T-cell (primary cell): ENCODE results near the gene CCDC149. TPM values are rescaled to one million over a fixed set of nuclear protein-coding genes. Genes with fewer than 3 reads are reported as not detected.

Source experiments
- ATAC-seq, 4 experiments: fragments of 200-7000 bp in 3 of 4; fragments of 150-1000 bp in 1 of 4; cut with Tn5 transposase; replicated peaks in 1 of 4; 1 replicate in 3 of 4; 2 replicates in 1 of 4; pipeline ENCODE4 v1.10.0; 2021; ENCODE audit warnings: moderate library complexity in 3 of 4, mild to moderate bottlenecking in 2 of 4, moderate number of reproducible peaks in 1 of 4
- CTCF ChIA-PET, 2 donors: fragments of 300-600 bp; sonication (Branson Sonifier 250); formaldehyde crosslinking; loops; one replicate each; lab custom pipeline; 2022; ENCODE audit warnings: antibody characterized with exemption in 2 of 2; lab: Charles Lee
- POLR2A ChIA-PET, 2 donors: fragments of 300-600 bp; sonication (Branson Sonifier 250); formaldehyde crosslinking; loops; one replicate each; lab custom pipeline; 2022; ENCODE audit warnings: antibody characterized with exemption in 2 of 2; lab: Charles Lee
- DNase-seq, 35 experiments: peaks; one replicate each; pipeline versions ENCODE4 v3.0.0 to v3.0.0-alpha.2; 2013 to 2023
- H3K27ac ChIP-seq: one replicate; pipeline ENCODE4 v1.5.1; 2013; ENCODE audit warnings: low read length
- H3K27me3 ChIP-seq, 2 experiments: replicated peaks in 1 of 2; 1 replicate in 1 of 2; 2 replicates in 1 of 2; pipeline versions ENCODE4 v1.6.1 to v1.7.0; 2013; ENCODE audit warnings: low read length in 1 of 2, mixed read lengths in 1 of 2; ENCODE audit not compliant: control insufficient read depth in 2 of 2, insufficient read depth in 2 of 2; ENCODE audit errors: extremely low read depth in 1 of 2
- H3K36me3 ChIP-seq, 2 donors: 1 replicate in 1 of 2; 2 replicates in 1 of 2; pipeline versions ENCODE4 v1.6.1 to v1.7.0; 2013; ENCODE audit warnings: low read length in 1 of 2; ENCODE audit not compliant: control insufficient read depth in 2 of 2, insufficient read depth in 1 of 2; ENCODE audit errors: extremely low read depth in 1 of 2
- H3K4me1 ChIP-seq, 2 experiments: 1 replicate in 1 of 2; 2 replicates in 1 of 2; pipeline versions ENCODE4 v1.6.1 to v1.7.0; 2013; ENCODE audit warnings: low read length in 2 of 2, mixed read lengths in 1 of 2; ENCODE audit not compliant: insufficient read depth in 2 of 2, control insufficient read depth in 1 of 2; ENCODE audit errors: extremely low read depth in 1 of 2
- H3K4me3 ChIP-seq, 2 donors: 1 replicate in 1 of 2; 2 replicates in 1 of 2; pipeline versions ENCODE4 v1.5.1 to v1.7.0; 2013; ENCODE audit warnings: mild to moderate bottlenecking in 2 of 2, low read length in 1 of 2, moderate library complexity in 1 of 2; ENCODE audit not compliant: control insufficient read depth in 1 of 2; ENCODE audit errors: extremely low read depth in 1 of 2
- H3K9me3 ChIP-seq: 2 replicates; pipeline ENCODE4 v1.7.0; 2013
- H3K27ac Mint-ChIP-seq, 2 donors: one replicate each; pipeline ENCODE4 v1.8.0; 2020 to 2021; ENCODE audit warnings: mild to moderate bottlenecking in 2 of 2, mixed read lengths in 2 of 2
- H3K27me3 Mint-ChIP-seq, 2 donors: one replicate each; pipeline ENCODE4 v1.8.0; 2021 to 2022; ENCODE audit warnings: mixed read lengths in 2 of 2
- H3K36me3 Mint-ChIP-seq: one replicate; pipeline ENCODE4 v1.8.0; 2021; ENCODE audit warnings: mixed read lengths
- H3K4me1 Mint-ChIP-seq, 3 donors: one replicate each; pipeline ENCODE4 v1.8.0; 2020 to 2022; ENCODE audit warnings: mixed read lengths in 3 of 3, mild to moderate bottlenecking in 1 of 3
- H3K4me3 Mint-ChIP-seq, 3 donors: one replicate each; pipeline ENCODE4 v1.8.0; 2020 to 2022; ENCODE audit warnings: mild to moderate bottlenecking in 3 of 3, mixed read lengths in 3 of 3, moderate library complexity in 3 of 3
- H3K9me3 Mint-ChIP-seq, 3 donors: one replicate each; pipeline ENCODE4 v1.8.0; 2020 to 2022; ENCODE audit warnings: mixed read lengths in 3 of 3
- WGBS: methylation state at CpG from one replicate; pipeline ENCODE4 v1.1.5; 2013; ENCODE audit warnings: missing lambda C conversion rate; ENCODE audit not compliant: insufficient coverage; 5-methylcytosine and 5-hydroxymethylcytosine counted together
- total RNA-seq, 35 experiments: library from RNA in 6 of 35; stranded (reverse) in 6 of 35; fragments of 120-200 nt in 1 of 35; gene quantifications; one replicate each; pipeline versions ENCODE4 v1.2.1 to v1.2.4 and lab custom pipeline; 2013 to 2026

The CCDC149 gene
- total RNA-seq, 5 donors from 2014 or later (not counting 1 experiment from before 2014, with no cell fraction given), result 0.20 to 0.41 (median 0.25) TPM; not detected in 2

DNA sequence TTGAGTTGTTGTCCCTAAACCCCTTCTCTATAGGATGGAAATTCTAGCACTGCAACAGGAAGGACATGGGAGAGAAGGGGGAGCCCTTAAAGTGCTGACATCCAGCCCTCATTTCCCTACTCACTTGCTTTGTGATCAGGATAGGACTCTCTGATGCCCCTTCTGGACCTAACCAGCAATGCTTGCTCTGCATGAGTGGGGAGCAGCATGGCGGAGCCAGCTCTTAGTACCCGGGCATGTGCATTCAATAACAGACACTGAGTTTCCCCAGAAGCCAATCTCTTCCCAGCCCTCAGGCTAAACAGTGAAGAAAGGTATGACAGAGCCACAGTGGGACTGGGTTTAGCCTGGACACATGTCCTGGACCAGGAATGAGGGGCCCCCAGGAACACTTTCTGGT, 103.5 kb downstream of the CCDC149 start:
- ChIA-PET POLR2A (no interaction called here), CTCF (interaction anchor here in 1 of 2 donors (0.6 kb wide), 1 partner anchor 632 kb away, joined by 3 read pairs; no protein-coding TSS in a partner anchor)
- Histone ChIP-seq H3K27me3 (no peaks in the 10 kb centered on the region), H3K4me1 (no peaks in the 10 kb centered on the region), H3K4me3 (no peak overlapping the region), H3K9me3 (no peaks in the 10 kb centered on the region), H3K36me3 (no peaks in the 10 kb centered on the region), H3K27ac (no peak overlapping the region)
- DNase-seq (no peak), ATAC-seq (no peak)
- no peaks in the 10 kb centered on the region for H3K36me3 Mint-ChIP-seq
- H3K4me1 Mint-ChIP-seq, result no peaks in the 10 kb centered on the region
- H3K9me3 Mint-ChIP-seq, result peaks cover 4 to 8% (median 4%) of the 10 kb centered on the region in 3 donors
- no peak overlapping the region for H3K4me3 Mint-ChIP-seq
- no peak overlapping the region for H3K27ac Mint-ChIP-seq
- H3K27me3 Mint-ChIP-seq, result peaks cover 2 to 9% of the 10 kb centered on the region in 2 donors
- WGBS, result 95% methylated on average over 2 of the region's 2 CpGs

- whole genome bisulfite sequencing, result no CpG with 5 or more reads among the region's 6 CpGs
- H3K36me3 Mint-ChIP-seq, result no peaks in the 10 kb centered on the region
- H3K4me1 Mint-ChIP-seq, result no peaks in the 10 kb centered on the region
- no peaks in the 10 kb centered on the region for H3K4me1 ChIP-seq
- DNase-seq (no peak), ATAC-seq (no peak)
- H3K27me3 ChIP-seq, result no peaks in the 10 kb centered on the region
- H3K9me3 ChIP-seq, result no peaks in the 10 kb centered on the region
- H3K4me3 Mint-ChIP-seq, result no peak overlapping the region
- H3K9me3 Mint-ChIP-seq, result peaks cover 4 to 8% (median 4%) of the 10 kb centered on the region in 3 donors
- H3K27me3 Mint-ChIP-seq, result peaks cover 2 to 9% of the 10 kb centered on the region in 2 donors
- ChIA-PET POLR2A (no interaction called here), CTCF (interaction anchor here in 1 of 2 donors (0.6 kb wide), 1 partner anchor 631 kb away, joined by 3 read pairs; no protein-coding TSS in a partner anchor)
- H3K27ac Mint-ChIP-seq, result no peak overlapping the region
- no peak overlapping the region for H3K27ac ChIP-seq
- H3K36me3 ChIP-seq, result no peaks in the 10 kb centered on the region
- no peak overlapping the region for H3K4me3 ChIP-seq
Observed at GRCh38 chr4:24808955-24809354, 103.9 kb downstream of the CCDC149 start.

DNA sequence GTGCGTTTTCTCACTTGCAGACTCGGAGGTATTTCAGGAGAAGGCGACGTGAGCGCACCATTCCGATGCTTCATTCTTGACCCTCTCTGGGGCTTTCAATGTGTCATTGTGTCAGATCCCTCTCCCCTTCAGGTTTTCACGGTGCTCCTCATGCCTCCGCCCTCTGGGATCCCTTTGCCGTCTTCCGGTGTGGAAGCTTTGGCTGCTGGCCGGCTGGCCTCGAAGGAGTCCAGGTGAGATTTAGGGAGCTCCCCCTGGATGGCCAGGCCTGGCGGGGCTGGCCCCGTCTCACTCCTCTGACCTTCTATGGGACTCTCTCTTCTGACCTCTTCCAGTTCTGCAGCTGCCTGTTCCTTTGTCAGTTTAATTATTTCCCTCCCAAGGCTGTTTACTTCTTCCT, 104.6 kb downstream of the CCDC149 start:
- H3K4me3 Mint-ChIP-seq, result no peak overlapping the region
- peaks cover 4 to 8% (median 4%) of the 10 kb centered on the region in 3 donors for H3K9me3 Mint-ChIP-seq
- Histone ChIP-seq H3K36me3 (no peaks in the 10 kb centered on the region), H3K27me3 (no peaks in the 10 kb centered on the region), H3K4me3 (no peak overlapping the region), H3K4me1 (no peaks in the 10 kb centered on the region), H3K27ac (no peak overlapping the region), H3K9me3 (no peaks in the 10 kb centered on the region)
- peaks cover 4 to 16% of the 10 kb centered on the region in 2 donors for H3K27me3 Mint-ChIP-seq
- ATAC-seq (no peak), DNase-seq (no peak)
- no peaks in the 10 kb centered on the region for H3K36me3 Mint-ChIP-seq
- ChIA-PET POLR2A (no interaction called here), CTCF (no interaction called here)
- no peaks in the 10 kb centered on the region for H3K4me1 Mint-ChIP-seq
- WGBS, result 94% methylated on average over 14 of the region's 14 CpGs
- H3K27ac Mint-ChIP-seq, result no peak overlapping the region

GRCh38 chr4:24807611-24808010, 105.2 kb downstream of the CCDC149 start:
- ATAC-seq, result no peak
- H3K9me3 Mint-ChIP-seq, result peaks cover 3 to 7% (median 4%) of the 10 kb centered on the region in 3 donors
- ChIA-PET CTCF (interaction anchor here in 1 of 2 donors (0.6 kb wide), 1 partner anchor 233 kb away, joined by 3 read pairs; no protein-coding TSS in a partner anchor), POLR2A (interaction anchor here in 1 of 2 donors (0.6 kb wide), 1 partner anchor 11 kb away, joined by 5 read pairs; no protein-coding TSS in a partner anchor)
- Histone ChIP-seq H3K27ac (no peak overlapping the region), H3K9me3 (no peaks in the 10 kb centered on the region), H3K27me3 (no peaks in the 10 kb centered on the region), H3K36me3 (no peaks in the 10 kb centered on the region), H3K4me1 (no peaks in the 10 kb centered on the region), H3K4me3 (no peak overlapping the region)
- H3K4me1 Mint-ChIP-seq, result no peaks in the 10 kb centered on the region
- no peak overlapping the region for H3K27ac Mint-ChIP-seq
- WGBS, result 63% methylated on average over 5 of the region's 5 CpGs
- DNase-seq, result no peak
- H3K27me3 Mint-ChIP-seq, result peaks cover 8 to 21% of the 10 kb centered on the region in 2 donors
- no peaks in the 10 kb centered on the region for H3K36me3 Mint-ChIP-seq
- no peak overlapping the region for H3K4me3 Mint-ChIP-seq

GRCh38 chr4:24806206-24806990, 106.4 kb downstream of the CCDC149 start:
- ATAC-seq (no peak), DNase-seq (no peak)
- no peak overlapping the region for H3K27ac ChIP-seq
- no peaks in the 10 kb centered on the region for H3K9me3 Mint-ChIP-seq
- no peak overlapping the region for H3K4me3 Mint-ChIP-seq
- H3K4me1 ChIP-seq, result no peaks in the 10 kb centered on the region
- POLR2A ChIA-PET, result no interaction called here
- peaks cover 18 to 32% of the 10 kb centered on the region in 2 donors for H3K27me3 Mint-ChIP-seq
- H3K27me3 ChIP-seq, result peaks cover 0 to 2% of the 10 kb centered on the region in 2 experiments
- CTCF ChIA-PET, result no interaction called here
- no peaks in the 10 kb centered on the region for H3K36me3 ChIP-seq
- H3K36me3 Mint-ChIP-seq, result no peaks in the 10 kb centered on the region
- no peak overlapping the region for H3K4me3 ChIP-seq
- WGBS, result 85% methylated on average over 5 of the region's 11 CpGs
- H3K4me1 Mint-ChIP-seq, result no peaks in the 10 kb centered on the region
- no peak overlapping the region for H3K27ac Mint-ChIP-seq
- no peaks in the 10 kb centered on the region for H3K9me3 ChIP-seq

DNA sequence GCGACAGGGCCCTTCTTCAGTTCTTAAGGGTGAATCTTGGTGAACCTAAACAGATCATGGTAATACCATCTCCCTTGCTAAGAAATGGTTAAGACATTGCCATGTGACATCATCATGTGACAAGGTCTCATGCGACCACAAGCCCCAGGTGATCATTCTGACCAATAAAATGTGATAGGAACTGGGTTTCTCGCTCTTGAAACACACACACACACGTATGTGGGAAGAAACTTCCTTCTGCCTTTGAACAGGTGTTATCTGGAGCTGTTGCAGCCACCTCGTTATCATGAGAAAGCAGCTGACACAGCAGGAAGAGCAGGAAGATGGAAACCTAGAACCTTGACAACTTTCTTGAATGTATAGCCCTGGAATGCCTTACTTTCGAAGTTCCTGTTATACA, 107.3 kb downstream of the CCDC149 start:
- Histone ChIP-seq H3K27me3 (peaks cover 0 to 9% of the 10 kb centered on the region in 2 experiments), H3K4me3 (no peak overlapping the region), H3K9me3 (no peaks in the 10 kb centered on the region), H3K36me3 (no peaks in the 10 kb centered on the region), H3K27ac (no peak overlapping the region), H3K4me1 (no peaks in the 10 kb centered on the region)
- ChIA-PET POLR2A (no interaction called here), CTCF (no interaction called here)
- WGBS, result no CpG with 5 or more reads among the region's 6 CpGs
- H3K36me3 Mint-ChIP-seq, result no peaks in the 10 kb centered on the region
- peaks cover 27 to 35% of the 10 kb centered on the region in 2 donors for H3K27me3 Mint-ChIP-seq
- no peak for ATAC-seq
- no peaks in the 10 kb centered on the region for H3K9me3 Mint-ChIP-seq
- H3K4me3 Mint-ChIP-seq, result no peak overlapping the region
- no peak for DNase-seq
- no peak overlapping the region for H3K27ac Mint-ChIP-seq
- H3K4me1 Mint-ChIP-seq, result no peaks in the 10 kb centered on the region
